8988T (cell line): Measurements from ENCODE around the gene IMPACT.

ENCODE experiments used
- DNase-seq: peaks from one replicate; pipeline ENCODE4 v3.0.0; 2011

The IMPACT gene

DNA sequence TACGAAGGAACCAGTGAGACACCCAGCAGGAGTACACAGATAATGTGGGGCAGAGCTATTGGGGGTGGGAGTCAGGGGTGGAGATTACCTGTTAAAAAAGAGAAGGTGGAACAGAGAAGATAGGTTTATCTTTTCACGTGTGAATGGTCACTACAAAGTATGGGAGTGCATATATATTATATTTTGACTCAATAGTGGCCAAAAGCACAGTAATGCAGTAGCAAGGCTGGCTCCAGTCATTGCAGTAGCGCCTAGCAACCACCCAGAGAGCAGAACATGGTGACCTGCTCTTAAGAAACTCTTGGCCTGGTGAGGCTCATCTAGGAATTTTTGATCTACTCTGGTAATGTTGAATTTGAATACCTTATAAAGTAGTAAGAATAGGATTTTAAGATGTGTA is 1.0 kb downstream of the IMPACT start:
- no peak for DNase-seq

GRCh38 chr18:24428709-24429108 is 2.2 kb downstream of the IMPACT start:
- no peak for DNase-seq

GRCh38 chr18:24429188-24429587 is 2.7 kb downstream of the IMPACT start:
- DNase-seq: no peak

DNA sequence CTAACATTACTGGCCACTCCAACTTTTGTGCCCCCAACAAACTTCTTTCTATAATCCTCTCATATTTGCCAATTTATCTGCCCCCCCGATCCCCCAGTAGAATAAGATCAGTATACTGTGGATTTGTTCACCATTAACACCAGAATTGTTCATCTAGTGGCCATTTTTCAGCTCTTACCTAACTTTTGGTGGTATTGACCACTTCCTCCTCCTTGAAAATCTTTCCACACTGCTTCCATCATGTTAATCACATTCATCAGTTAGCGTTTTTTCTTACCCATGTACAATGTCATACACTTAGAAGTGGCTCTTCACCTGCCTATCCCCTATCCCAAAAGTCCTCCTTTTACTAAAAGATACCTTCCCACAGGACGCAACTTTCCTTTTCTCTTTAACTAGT is 6.1 kb downstream of the IMPACT start:
- no peak for DNase-seq

GRCh38 chr18:24436939-24437338 is 10.5 kb downstream of the IMPACT start:
- DNase-seq: no peak

- no peak for DNase-seq
These were observed 17.4 kb downstream of the IMPACT start for GRCh38 chr18:24443870-24444269.

DNA sequence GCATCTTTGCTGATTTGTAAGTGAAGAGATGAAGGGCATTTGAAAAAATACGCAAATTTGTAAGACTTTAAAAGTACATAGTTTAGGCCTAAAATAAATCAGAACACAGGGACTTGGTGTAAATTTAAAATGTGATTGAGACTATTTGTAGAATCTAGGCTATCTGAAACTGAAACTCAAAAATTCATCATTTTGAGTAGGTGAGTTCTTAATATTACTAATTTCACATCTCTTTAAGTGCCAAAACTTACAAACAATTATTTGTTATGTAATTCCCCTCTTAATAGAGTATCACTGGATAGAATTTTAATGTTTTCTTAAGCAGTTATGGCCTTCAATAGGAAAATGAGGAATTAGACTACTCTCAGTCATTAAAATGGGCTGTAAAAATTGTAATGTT is 20.0 kb downstream of the IMPACT start:
- no peak for DNase-seq

- DNase-seq: no peak
These were observed 20.6 kb downstream of the IMPACT start for GRCh38 chr18:24446953-24447538.

DNA sequence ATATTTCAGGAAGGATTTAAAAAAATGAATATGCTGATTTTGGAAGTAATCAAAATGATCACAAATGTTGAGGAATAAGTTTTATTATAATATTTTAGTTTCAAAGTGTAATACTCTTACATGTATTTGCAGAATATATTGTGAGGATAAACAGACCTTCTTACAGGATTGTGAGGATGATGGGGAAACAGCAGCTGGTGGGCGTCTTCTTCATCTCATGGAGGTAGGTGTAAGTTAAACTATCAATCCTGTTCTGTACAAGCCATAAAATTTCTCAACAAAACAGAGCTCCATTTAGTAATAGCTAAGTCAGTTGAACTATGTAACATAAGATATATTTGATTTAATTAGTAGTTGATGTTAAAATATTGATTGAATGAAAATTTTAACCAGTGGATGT is 21.5 kb downstream of the IMPACT start:
- no peak for DNase-seq

- no peak for DNase-seq
These were observed 30.1 kb downstream of the IMPACT start for GRCh38 chr18:24456549-24456948.

DNA sequence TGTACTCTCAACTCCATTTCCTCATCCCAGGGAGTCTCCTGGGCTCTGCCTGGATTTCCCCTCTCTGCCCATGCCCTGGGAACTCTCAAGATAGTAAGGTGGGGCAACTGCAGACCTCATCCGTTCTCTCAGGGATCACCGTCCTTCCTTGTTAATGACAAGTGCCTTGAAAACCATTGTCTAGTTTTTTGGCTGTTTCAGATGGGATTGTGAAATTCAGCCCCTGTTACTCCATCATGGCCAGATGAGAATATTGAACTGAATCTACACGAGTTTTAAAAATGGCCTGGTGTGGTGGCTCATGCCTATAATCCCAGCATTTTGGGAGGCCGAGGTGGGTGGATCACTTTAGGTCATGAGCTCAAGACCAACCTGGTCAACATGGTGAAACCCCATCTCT is 33.3 kb downstream of the IMPACT start:
- DNase-seq: no peak

DNA sequence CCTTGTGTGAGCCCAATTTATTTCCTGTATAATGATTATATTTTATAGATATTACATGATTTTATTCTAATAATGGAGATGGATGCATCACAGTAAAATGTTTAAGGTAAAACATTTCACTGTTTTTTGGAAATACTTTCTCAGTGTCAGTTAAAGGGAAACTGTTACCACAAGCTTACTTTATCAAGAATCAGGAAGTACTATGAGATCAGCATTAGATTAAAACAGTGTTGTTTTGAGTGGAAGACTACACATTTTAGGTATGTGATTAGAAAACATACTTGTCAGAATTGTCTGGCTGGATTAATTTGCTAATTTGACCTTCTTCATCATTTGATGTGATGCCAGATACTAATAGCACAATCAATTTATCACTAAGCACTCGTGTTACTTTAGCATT is 33.9 kb downstream of the IMPACT start, which contains the start of gene HRH4:
Gene HRH4 (plus strand): TSS at position 250 of the 400 bp plus-strand sequence. CDS start 92 bp downstream, at position 342.
- no peak for DNase-seq

GRCh38 chr18:24461996-24462395 is 35.5 kb downstream of the IMPACT start:
- DNase-seq: no peak

DNA sequence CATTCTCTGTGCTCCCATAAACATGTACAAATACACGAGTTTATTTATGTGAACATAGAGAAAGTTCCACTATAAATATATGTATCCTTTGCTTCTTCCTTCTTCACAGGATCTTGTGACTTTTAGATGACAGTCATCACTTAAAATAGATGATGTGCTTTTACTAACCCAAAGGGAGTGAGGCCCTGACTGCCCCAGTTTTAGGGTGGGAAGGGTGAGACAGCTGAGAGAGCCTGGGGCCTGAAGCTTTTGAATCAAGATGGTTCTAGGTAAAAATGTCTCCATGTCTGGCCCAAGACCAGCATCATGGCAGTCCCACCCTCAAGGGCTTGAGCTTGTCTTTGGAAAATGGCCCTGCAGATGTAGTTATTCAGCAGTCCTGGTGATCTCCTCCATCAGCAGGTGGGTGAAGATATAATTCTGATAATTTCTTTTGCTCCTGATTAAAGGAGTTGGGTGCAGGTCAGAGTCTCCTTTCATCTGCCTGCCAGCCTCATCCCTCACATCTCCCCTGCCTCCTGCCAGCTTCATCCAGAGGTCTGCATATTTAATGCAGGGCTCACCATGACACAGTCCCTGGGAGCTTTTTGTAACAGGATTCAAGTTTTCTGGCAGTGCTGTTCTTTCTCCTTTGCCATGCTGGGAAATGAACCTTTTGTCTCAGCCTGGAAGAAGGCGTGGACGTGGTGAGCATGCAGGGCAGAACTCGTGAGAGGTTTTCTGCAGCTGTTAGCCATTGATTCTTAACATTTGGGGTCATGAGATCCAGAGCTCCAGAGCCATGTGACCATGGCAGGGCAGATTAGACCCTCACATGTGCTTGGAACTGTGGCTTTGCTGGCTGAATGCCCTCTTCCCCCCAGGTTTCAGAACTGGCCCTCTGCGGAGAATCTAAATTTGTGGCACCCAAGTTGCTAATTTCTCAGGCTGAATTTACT is 36.6 kb downstream of the IMPACT start:
- DNase-seq: no peak

DNA sequence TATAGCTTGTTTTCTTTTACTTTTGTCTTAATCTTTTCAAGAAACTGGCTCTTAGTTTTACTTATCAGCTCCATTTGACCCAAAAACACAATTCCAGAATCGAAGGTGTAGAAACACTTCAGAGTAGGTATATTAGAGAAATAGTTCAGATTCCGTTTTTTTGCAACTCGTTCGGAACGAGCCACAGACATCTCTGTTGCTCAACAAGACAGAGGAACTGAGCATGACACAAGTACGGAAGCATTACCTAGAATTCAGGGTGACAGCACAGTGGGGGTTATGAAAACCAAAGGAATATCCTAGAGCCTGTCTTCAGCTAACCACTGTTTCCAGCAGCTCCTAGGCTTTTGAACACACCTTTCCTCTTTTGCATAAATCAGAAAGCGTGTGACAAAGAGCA is 39.0 kb downstream of the IMPACT start:
- no peak for DNase-seq

DNA sequence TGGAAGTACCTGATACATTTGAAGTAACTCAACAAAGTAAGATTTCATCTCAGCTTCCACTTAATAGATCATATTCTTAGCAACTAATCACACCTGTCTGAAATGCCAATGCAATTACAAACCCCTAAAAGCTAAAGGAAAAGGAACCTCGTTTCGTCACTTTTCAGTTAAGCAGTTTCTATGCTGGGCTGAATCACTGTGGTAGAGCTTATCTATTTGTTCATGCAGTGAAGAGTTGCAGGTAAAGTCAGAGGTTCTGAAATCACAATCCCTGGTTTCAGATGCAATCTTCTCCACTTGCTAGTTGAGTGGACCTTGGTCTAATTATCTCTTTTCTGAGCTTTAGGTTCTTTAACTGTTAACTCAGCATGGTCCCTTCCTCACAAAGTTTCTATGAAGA is 40.3 kb downstream of the IMPACT start:
- DNase-seq: no peak

GRCh38 chr18:24470022-24470618 is 43.6 kb downstream of the IMPACT start:
- DNase-seq: no peak

DNA sequence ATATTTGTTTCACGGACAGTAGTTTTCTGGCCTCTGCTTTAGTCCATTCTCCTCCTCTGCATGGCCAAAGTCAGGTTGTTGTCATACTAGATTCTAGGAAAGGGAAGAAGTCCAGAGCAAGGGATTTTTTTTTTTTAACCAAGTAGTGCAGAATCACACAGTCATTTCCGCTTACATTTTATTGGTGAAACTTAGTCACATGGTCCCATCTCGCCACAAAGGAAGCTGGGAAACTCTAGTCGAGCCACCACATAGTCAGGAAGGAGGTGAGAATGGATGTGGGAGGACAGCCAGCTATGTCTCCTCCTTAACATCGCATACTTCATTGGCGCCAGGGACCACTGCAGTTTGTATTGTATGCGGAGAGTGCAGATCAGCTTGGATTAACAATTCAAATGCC is 44.3 kb downstream of the IMPACT start:
- DNase-seq: no peak

DNA sequence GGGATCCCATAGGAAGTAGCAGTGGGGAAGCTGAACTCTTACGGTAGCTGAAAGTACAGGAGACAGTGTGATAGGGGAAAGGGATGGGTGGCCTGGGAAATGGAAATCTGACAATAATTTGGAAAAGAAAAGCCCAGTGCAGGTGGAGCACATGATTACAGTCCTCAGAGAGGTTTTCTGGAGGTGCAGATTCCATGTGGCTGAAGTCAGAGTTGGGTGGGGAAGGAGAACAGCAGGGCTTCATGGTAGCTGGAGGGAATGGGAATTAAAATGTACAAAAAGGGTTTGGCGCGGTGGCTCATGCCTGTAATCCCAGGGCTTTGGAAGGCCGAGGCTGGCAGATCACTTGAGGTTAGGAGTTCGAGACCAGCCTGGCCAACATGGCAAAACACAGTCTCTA is 46.1 kb downstream of the IMPACT start:
- no peak for DNase-seq

DNA sequence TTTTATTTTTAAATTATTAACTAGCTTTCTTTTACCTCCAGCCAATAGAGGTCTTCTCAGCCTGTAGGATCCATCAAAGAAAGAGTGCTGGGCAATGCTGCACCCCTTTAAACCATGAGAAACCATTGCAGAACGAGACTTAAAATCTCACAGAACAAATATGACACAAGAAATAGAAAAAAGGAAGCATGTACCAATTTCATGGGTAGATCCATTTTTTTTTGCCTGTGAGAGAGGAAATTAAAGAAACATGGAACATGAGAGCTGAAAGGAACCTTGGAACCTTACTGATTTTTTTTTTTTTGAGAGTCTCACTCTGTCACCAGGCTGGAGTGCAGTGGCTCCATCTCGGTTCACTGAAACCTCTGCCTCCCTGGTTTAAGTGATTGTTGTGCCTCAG is 47.9 kb downstream of the IMPACT start:
- no peak for DNase-seq

DNA sequence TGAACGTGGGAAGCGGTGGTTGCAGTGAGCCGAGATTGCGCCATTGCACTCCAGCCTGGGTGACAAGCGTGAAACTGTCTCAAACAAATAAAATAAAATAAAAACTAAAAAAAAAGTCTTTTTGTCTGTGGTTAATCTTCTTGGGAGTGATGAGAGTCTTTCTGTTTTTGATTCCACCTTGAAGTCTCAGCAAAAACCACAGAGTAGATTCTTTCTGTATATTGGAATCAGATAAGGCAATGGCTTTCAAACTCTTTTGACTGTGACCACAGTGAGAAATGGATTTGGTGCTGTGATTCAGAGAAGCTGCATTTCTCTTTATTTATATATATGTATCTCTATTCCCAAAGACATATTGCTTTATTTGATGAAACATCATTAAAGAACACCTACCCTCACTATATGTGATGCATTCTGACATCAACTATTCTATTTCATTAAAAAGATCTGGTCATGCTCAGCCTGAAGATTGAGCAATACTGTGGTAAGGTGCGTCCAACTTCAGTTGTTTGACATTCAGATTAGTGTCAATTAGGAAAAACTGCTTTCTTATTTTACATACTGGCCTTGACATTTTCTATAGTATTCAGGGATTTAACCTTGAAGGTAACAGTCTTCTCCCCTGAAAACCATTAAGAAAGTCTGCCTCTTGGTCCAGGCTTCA is 49.6 kb downstream of the IMPACT start:
- no peak for DNase-seq

GRCh38 chr18:24479371-24479770 is 52.9 kb downstream of the IMPACT start:
- DNase-seq: no peak

DNA sequence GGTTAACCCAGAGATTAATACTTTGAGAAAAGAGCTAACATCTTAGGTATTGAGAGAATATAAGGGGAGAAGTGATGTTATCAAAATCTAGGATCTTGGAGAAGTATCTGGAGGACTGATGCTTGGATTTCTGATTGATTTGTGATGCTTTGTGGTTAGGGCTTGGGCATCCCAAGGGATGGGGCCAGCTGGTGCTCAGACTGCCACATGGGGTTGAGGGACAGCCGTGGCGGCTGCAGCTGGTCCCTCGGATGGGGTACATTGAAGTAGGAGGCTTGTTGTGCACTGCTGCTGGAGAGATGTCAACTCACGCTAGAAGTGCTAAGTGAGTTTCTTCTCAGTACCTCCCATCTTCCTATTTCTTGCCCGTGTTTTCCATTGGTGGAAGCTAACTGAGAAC is 56.4 kb downstream of the IMPACT start:
- no peak for DNase-seq

GRCh38 chr18:24485681-24486080 is 59.2 kb downstream of the IMPACT start:
- DNase-seq: no peak
